GM23338 (cell line): ENCODE data around the gene ZNF264.

Experiments used
- CREB1 ChIP-seq: fragments of 250-450 bp; sonication (Bioruptor Pico); IDR thresholded peaks from 2 replicates; pipeline ENCODE4 v1.5.0; 2020; ENCODE audit warnings: low read depth, mild to moderate bottlenecking, moderate library complexity
- ETS1 ChIP-seq: IDR thresholded peaks from 2 replicates; pipeline ENCODE4 v1.6.1; 2016; ENCODE audit warnings: antibody characterized with exemption
- EZH2 ChIP-seq: fragments of 200-600 bp; sonication (generic); IDR thresholded peaks from one replicate; pipeline ENCODE4 v1.8.0; 2017; ENCODE audit warnings: antibody characterized with exemption, mild to moderate bottlenecking, low read depth; ENCODE audit not compliant: unreplicated experiment
- EZH2phosphoT487 ChIP-seq: fragments of 200-600 bp; sonication (generic); IDR thresholded peaks from one replicate; pipeline ENCODE4 v1.8.1; 2018; ENCODE audit warnings: antibody characterized with exemption; ENCODE audit not compliant: unreplicated experiment
- POLR2AphosphoS5 ChIP-seq: IDR thresholded peaks from 2 replicates; pipeline ENCODE4 v1.6.1; 2016; ENCODE audit warnings: antibody characterized with exemption, low read depth
- REST ChIP-seq: IDR thresholded peaks from one replicate; pipeline ENCODE4 v1.6.1; 2018; ENCODE audit warnings: antibody characterized with exemption; ENCODE audit not compliant: unreplicated experiment
- ZNF114 ChIP-seq: fragments of 250-450 bp; sonication (Bioruptor Pico); IDR thresholded peaks from 2 replicates; pipeline ENCODE4 v1.5.0; 2020; ENCODE audit warnings: mild to moderate bottlenecking, moderate library complexity
- ZNF331 ChIP-seq: fragments of 250-450 bp; sonication (Bioruptor Pico); IDR thresholded peaks from 2 replicates; pipeline ENCODE4 v1.5.0; 2020; ENCODE audit warnings: low read depth, mild to moderate bottlenecking, moderate library complexity
- TF ChIP-seq, protein P1 (sequence below), 2 experiments: fragments of 200-600 bp in 1 of 2; sonication (generic) in 1 of 2; conservative IDR thresholded peaks; 2 replicates each; pipeline versions ENCODE4 v1.5.1 to v1.6.1; 2016 to 2017; ENCODE audit warnings: antibody characterized with exemption in 2 of 2, low read depth in 2 of 2, mild to moderate bottlenecking in 2 of 2, moderate library complexity in 1 of 2

DNA sequence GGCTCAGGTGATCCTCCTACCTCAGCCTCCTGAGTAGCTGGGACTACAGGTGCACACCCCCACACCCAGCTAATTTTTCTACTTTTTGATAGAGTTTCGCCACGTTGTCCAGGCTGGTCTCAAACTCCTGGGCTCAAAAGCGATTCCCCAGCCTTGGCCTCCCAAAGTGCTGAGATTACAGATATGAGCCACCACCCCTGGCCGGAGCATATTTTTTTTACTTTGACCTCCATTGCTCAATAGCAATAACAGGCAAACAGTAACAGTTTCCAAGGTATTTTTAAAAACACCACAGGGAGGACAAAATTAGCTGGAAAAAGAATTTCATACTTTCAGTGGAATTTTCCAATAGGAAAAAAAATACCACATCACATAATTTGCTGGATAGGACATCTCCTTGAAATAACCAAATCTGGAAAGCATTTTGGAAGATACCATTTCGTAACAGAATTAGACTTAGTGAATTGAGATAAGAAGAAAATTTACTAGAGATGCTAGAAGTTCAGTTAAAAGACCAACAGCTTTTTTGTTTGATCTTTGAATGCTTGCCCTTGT lies 29.2 kb upstream of the ZNF264 start:
- TF ChIP-seq, protein P1, sequence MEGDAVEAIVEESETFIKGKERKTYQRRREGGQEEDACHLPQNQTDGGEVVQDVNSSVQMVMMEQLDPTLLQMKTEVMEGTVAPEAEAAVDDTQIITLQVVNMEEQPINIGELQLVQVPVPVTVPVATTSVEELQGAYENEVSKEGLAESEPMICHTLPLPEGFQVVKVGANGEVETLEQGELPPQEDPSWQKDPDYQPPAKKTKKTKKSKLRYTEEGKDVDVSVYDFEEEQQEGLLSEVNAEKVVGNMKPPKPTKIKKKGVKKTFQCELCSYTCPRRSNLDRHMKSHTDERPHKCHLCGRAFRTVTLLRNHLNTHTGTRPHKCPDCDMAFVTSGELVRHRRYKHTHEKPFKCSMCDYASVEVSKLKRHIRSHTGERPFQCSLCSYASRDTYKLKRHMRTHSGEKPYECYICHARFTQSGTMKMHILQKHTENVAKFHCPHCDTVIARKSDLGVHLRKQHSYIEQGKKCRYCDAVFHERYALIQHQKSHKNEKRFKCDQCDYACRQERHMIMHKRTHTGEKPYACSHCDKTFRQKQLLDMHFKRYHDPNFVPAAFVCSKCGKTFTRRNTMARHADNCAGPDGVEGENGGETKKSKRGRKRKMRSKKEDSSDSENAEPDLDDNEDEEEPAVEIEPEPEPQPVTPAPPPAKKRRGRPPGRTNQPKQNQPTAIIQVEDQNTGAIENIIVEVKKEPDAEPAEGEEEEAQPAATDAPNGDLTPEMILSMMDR (conservative IDR thresholded peaks at IDR 0.05; ENCODE audit: low read depth in 2 of 2) = no peak
- no peak for TF ChIP-seq REST
- no peak for TF ChIP-seq POLR2AphosphoS5
- TF ChIP-seq EZH2 = no peak
- TF ChIP-seq EZH2phosphoT487 = no peak
- no peak for TF ChIP-seq ZNF114 (CRISPR knock-in tag)
- no peak for TF ChIP-seq ZNF331 (CRISPR knock-in tag)
- no peak for TF ChIP-seq CREB1 (CRISPR knock-in tag)
- TF ChIP-seq ETS1 = no peak
